ENCODE measurements around the gene TIAM2. TPM values are rescaled to one million over a fixed set of nuclear protein-coding genes. Genes with fewer than 3 reads are reported as not detected.

Gene TIAM2
- total and polyA plus RNA-seq, 2 donors (not counting 3 experiments of a cell fraction or from before 2014, with no cell fraction given): 9.6 to 18.5 TPM

DNA sequence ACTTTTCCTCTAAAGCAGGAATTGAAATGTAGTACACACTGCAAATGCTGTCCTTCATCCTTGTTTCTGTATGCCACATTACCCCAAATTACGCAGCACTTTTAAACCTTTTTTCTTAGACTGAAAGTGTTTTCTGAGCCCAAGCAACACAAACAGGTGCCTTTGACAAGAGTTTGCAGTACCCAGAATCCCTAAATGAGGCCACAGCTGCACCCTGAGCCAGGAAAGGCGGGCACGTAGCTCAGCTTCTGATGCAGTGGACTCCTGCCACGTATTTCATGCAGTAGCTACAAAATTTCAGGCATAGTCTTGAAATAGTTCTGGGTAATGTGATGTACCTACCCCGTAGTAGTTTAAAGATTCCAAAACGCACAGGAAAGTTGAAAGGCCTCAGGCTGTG lies 237.7 kb downstream of the TIAM2 start:
- DNase-seq (ENCODE audit: low read depth, low spot score) (no peak), FAIRE-seq (no peak)
- Histone ChIP-seq H2AFZ (ENCODE audit: low read depth, low read length) (no peak overlapping the region), H4K20me1 (replicated peaks; ENCODE audit: control insufficient read depth, extremely low read depth, insufficient read depth, low read length) (no peaks in the 10 kb centered on the region), H3K27me3 (ENCODE audit: control insufficient read depth in 2 of 2, insufficient read depth in 2 of 2, low read length in 2 of 2) (no peaks in the 10 kb centered on the region), H3K79me2 (ENCODE audit: control insufficient read depth, insufficient read depth, low read length) (no peaks in the 10 kb centered on the region), H3K4me2 (ENCODE audit: insufficient read depth, low read length) (no peak overlapping the region), H3K9me3 (replicated peaks; ENCODE audit: control insufficient read depth, insufficient read depth, low read length) (no peaks in the 10 kb centered on the region), H3K27ac (ENCODE audit: insufficient read depth, low read depth, low read length) (no peak overlapping the region), H3K4me1 (ENCODE audit: control insufficient read depth, extremely low read depth, insufficient read depth, low read length) (no peaks in the 10 kb centered on the region), H3K4me3 (replicated peaks in 1 of 3; ENCODE audit: insufficient read depth in 1 of 3, low read depth in 1 of 3, low read length in 3 of 3) (no peak overlapping the region), H3K9ac (replicated peaks; ENCODE audit: extremely low read depth, insufficient read depth, low read length) (no peak overlapping the region), H3K36me3 (ENCODE audit: control insufficient read depth in 2 of 2, extremely low read depth in 1 of 2, insufficient read depth in 2 of 2, low read length in 2 of 2) (no peaks in the 10 kb centered on the region), H3K9me1 (replicated peaks; ENCODE audit: control insufficient read depth, extremely low read depth, insufficient read depth, low read length) (no peaks in the 10 kb centered on the region)
- intact Hi-C loops (cut with micrococcal nuclease) (no loop called here), dilution Hi-C loops (cut with MboI; ENCODE audit: extremely low pct_ligation_motif_present, low sequenced_read_pairs) (no loop called here)
- TF ChIP-seq EZH2 (IDR thresholded peaks at IDR 0.05; ENCODE audit: borderline replicate concordance, low read depth, low read length, severe bottlenecking) (no peak), POLR2AphosphoS5 (IDR thresholded peaks at IDR 0.05; ENCODE audit: insufficient read depth, low read depth, low read length) (no peak), FOS (IDR thresholded peaks at IDR 0.05; ENCODE audit: borderline replicate concordance, insufficient read depth, low read length) (no peak), POLR2A (IDR thresholded peaks at IDR 0.05; ENCODE audit: low read depth, low read length) (no peak), GATA2 (IDR thresholded peaks at IDR 0.05; ENCODE audit: insufficient read depth, insufficient read length, low read depth, low read length) (no peak), JUN (IDR thresholded peaks at IDR 0.05; ENCODE audit: borderline replicate concordance, insufficient read depth, insufficient read length, low read depth) (no peak), MYC (IDR thresholded peaks at IDR 0.05; ENCODE audit: low read depth, low read length) (no peak)
- TF ChIP-seq, protein P1, sequence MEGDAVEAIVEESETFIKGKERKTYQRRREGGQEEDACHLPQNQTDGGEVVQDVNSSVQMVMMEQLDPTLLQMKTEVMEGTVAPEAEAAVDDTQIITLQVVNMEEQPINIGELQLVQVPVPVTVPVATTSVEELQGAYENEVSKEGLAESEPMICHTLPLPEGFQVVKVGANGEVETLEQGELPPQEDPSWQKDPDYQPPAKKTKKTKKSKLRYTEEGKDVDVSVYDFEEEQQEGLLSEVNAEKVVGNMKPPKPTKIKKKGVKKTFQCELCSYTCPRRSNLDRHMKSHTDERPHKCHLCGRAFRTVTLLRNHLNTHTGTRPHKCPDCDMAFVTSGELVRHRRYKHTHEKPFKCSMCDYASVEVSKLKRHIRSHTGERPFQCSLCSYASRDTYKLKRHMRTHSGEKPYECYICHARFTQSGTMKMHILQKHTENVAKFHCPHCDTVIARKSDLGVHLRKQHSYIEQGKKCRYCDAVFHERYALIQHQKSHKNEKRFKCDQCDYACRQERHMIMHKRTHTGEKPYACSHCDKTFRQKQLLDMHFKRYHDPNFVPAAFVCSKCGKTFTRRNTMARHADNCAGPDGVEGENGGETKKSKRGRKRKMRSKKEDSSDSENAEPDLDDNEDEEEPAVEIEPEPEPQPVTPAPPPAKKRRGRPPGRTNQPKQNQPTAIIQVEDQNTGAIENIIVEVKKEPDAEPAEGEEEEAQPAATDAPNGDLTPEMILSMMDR (IDR thresholded peaks at IDR 0.05; ENCODE audit: extremely low read depth in 1 of 2, insufficient read depth in 1 of 2, low read depth in 1 of 2, low read length in 2 of 2): no peak
- TF ChIP-seq, protein P2, sequence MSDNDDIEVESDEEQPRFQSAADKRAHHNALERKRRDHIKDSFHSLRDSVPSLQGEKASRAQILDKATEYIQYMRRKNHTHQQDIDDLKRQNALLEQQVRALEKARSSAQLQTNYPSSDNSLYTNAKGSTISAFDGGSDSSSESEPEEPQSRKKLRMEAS (IDR thresholded peaks at IDR 0.05; ENCODE audit: insufficient read depth, insufficient read length): no peak
- ChIA-PET CTCF (interaction anchor here (0.9 to 1.3 kb wide), 2 partner anchors 15 to 16 kb away, joined by 3 read pairs; no protein-coding TSS in a partner anchor), POLR2A (no interaction called here)
- BruUV-seq (replicated peaks): no TSS peak

Measured in endothelial cell of umbilical vein (primary cell).